ENCODE results near the gene BZW2.
A peak's percentile ranks its signal among the peaks of the same experiment; 100 is the strongest.
"Not testable (repeated sequence)": the region's sequence is repeated elsewhere in the genome, so short reads cannot be mapped to it uniquely, and the experiment has no call there.

Gene BZW2

DNA sequence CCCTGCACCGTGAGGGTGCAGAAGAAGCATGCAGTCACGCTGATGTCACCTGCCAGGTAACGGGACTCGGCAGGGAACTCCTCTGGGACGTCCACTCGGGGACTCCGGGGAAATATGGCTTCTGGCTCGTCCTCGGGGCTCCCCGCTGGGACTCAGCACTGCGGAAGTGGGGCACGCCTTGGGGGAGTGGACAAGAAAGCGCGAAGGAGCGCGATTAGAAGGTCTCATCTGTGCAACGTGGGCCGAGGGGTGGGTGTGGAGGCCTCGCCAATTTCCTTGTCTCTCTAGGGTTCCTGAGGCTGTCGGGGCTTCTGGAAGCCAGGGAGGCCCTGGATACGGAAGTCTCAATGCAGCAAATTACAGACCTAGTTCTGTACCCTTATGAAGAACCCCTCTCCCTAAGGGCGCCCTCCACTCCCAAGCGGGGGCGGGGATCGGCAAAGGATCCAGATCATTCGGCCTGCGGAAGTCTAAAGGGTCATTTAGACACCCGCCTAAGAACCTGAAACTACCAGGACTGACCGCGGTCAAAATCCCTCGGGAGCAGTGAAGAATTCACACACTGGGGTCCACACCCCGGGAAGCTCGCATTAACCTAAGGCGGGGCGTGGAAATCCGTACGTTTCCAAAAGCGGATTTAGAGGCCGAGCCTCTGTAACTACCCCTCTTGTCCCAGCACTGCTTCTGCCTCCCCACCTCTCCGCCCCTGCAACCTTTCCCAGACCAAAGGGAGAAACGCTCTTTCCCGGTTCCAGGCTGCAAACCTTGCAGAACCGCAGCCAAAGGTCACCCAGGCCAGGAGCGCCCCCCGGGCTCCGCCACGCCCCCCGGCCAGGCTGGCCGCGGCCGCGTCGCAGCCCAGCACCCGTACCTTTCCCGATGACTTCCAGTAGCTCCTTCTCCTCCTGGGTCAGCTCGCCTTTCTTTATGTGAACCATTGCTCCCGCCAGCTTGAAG is 1.1 kb upstream of the BZW2 start:
- DNase-seq (ENCODE audit: low read depth) = peak; percentile 39

DNA sequence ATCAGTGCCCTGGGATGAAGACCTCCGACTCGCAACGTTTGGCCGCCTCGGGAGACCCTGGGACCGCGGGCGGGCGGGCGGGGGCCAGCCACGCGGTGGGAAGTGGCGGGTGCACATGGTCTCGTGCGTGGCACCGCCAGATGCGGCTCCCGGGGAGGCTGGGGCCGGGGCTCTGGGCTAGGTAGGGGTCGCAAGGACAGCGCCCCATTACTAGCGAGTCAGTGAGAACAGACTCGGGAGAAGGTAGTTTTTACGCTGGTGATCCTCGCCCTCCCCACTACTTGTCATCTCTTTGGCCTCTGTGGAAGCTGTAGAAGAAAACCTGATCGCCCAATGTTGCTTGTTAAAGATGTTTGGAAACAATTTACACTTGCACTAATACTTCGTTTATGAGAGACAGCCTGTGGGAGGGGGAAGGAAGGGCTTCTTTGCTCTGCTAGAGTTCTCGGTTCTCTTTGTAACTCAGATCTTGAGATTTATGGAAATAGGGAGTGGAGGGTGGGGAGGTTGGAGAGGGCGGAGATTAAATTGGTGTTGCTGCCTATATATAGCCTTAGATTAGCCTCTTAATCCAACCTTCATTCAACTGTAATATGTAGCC is 591 bp downstream of the BZW2 start:
- DNase-seq (ENCODE audit: low read depth) = no peak

DNA sequence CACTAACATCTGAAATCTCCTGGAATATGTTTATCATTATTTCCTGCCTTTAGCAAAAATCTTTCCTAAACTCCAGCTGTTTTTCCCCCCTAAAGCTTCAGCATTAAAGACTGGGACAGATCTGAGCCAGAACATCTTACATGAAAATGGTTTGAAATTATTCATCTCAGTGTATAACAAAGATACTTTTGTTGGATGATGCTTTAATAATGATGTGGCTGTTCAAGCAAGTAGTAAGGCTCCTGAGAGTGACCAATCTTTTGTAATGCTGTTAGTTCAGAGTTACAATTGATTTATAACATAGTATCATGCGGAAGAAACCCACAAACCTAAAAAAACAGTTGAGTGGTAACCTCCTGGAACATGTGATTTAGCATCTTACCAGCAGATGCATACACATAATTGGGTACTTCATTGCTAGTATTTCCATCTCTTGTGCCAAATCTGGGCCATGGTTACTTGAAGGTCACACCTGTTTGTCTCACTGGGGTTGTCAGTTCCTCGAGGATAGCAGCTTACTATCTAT is 1.5 kb downstream of the BZW2 start:
- DNase-seq (ENCODE audit: low read depth) = no peak

DNA sequence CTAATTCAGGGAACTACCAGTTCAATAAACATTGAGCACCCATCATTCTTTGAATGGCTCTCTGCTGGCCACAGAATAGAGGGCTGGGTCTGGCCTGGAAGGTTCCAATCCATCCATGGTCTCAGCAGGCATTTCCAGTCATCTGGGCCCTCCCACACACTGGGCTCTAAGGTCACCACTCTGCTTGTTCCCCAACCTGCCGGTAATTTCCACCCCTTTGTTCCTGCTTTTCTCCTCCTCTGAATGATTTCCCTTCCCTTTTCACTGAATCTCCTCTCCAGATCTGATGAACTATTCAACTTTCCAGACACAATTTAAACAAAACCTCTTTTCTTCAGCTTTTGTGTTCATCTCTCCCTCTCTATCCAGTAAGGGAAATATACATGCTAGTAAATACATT is 2.6 kb downstream of the BZW2 start:
- no peak for DNase-seq (ENCODE audit: low read depth)

DNA sequence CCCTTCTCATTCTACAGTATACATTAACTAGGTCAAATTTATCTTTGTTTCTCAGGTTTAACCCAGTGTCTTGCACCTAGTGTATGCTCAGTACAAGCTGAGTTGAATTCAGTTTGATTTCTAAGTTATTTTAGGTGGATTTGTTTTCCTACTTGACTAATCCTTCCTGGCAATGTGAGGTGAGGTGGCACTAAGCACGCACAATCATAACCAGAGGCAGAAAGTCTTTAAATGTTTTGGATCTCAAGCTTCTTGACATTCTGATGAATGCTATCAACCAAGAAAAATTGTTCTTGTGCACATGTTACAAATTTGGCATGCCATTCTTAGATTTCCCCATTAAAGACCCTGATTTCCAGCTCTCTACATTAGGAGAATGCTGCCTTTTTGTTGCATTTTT is 3.2 kb downstream of the BZW2 start:
- no peak for DNase-seq (ENCODE audit: low read depth)

DNA sequence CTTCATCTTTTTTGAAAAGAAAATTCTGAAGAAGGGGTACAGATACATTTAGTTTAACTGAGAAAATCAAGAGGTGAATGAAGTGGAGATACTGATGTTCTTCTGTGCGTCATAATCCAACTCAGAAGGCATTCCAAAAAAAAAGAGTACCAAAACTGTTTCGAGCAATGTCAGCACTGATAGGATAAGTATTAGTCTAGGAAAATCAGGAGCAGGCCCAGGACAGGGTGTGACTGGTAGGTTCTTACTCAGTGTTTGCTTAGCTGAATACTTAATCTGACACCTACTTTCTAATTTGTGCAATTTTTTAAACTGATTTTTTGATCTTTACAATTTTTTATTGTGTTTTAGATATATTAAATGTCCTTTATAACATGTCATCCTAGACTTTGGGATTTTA is 4.3 kb downstream of the BZW2 start:
- no peak for DNase-seq (ENCODE audit: low read depth)

DNA sequence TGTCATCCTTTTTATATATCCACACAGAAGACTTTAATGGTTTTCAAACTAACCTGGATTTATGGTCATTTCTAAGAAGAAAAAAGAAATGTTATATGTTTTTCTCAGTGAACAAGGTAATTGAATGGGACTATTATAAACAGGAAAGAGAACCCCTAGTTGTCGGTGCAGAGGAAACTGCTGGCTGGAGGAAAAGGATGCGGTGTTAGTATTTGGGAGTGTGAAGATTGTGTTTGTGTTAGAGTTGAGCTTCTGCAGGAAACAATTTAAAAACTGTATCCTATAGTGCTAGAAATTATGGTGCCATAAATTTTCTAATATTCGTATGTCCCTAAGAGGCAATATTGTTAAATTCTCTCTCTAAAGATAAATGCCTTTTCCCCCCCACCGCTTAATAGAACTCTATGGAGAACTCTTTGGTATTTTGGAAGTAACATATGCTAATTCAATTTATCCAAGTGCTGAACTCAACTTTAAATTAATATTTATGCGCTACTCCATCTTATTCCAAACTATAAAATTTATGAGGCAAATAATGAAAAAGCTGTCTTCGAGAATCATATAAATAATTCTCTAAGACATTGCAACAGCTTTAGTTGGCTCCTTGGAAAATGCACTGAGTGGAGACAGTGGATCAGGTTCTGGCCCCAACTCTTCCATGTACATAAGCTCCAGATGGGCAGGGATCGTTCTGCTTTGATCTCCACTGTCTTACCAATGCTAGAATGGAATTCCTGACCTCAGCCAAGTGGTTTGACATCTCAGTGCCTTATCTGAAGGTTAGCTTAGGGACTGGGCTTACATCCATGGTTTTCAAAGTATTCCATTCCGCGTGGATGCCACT is 5.6 kb downstream of the BZW2 start:
- no peak for DNase-seq (ENCODE audit: low read depth)

DNA sequence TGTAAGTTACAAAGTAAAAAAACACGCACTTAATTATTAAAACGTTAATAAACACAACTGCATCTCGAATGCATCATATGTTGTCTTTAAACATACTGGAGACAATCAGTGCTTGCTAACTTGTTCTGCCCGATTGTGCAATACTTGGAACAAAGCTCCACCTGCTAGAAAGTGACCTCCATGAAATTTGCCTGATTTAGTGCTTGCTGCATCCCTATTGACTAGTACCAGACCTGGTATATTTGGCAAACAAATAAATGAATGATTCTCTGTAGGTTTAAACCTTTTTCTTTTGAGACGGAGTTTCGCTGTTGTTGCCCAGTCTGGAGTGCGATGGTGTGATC is 6.2 kb downstream of the BZW2 start:
- DNase-seq (ENCODE audit: low read depth) = no peak

DNA sequence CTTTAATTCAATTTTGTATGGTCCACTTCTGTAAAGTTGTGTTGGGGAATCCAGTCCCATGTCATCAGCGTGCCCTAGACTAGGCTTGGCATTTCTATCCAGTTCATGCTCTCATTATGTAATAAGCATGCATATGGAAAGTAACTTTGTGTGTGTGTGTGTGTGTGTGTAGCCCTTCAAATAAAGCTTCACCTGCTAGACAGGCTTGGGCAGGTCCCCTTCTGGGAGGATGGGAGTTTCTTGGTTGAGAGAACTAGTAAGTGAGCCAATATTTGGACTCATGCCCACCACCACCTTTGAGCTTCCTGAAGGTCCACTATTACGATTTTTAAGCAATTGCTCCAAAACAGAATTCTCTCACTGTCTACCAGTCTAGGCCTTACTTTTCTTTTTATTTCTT is 6.9 kb downstream of the BZW2 start:
- DNase-seq (ENCODE audit: low read depth) = no peak

DNA sequence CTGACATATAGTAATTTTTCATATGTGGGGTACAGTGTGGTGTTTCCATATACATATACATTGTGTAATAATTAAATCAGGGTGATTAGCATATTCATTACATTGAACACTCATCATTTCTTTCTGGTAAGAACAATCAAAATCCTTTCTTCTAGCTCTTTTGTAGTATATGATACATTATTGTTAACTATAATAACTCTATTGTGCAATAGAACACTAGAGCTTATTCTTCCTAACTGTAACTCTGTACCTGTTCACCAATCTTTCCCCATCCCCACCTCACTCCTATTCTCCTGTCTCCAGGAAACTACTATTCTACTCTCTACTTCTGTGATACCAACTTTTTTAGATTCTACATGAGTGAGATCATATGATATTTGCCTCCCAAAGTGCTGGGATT is 9.4 kb downstream of the BZW2 start:
- DNase-seq (ENCODE audit: low read depth) = no peak

DNA sequence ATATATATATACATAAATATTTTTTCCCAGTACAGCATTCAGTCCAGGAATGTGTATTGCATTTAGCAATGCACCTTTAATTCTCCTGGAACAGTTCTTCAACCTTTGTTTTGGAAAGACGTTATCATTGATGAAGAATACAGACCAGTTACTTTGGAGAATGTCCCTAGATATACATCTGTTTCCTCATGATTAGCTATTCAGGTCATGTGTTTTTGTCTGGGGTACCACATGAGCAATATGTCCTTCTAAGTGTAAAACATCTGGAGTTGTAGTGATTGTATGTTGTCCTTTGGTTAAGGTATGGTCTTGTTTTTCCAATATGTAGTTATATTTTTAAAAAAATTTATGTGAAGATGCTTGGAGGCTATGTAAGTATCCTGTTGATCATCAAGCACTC is 10.2 kb downstream of the BZW2 start:
- no peak for DNase-seq (ENCODE audit: low read depth)

DNA sequence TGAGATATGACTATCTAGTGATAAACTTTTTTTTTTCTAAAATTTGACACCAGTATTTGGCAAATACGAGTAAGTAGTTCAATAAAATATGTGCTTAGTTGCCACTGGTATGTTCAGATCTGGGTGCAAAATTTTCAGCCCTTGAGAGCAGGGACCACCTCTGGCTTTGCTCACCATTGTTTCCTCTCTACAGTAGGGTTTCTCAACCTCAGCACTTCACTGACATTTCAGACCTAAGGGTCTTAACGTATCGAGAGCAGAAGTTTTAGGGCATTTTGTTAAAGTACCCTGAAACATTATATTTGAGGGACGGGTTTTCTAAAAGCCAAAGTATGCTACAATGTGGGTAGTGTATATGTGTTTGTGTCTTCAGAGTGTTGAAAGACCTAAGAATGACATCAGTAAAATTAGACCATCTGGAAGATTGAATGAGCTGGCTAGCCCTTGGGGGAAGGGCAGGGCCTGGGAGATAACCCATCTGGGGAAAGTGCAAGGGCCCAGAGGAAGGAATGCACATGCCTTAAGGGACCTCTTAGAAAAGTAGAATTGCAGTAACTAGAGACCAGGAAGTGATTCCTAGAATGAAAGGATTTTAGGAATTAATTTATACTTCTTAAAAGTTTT is 11.8 kb downstream of the BZW2 start:
- DNase-seq (ENCODE audit: low read depth) = no peak

DNA sequence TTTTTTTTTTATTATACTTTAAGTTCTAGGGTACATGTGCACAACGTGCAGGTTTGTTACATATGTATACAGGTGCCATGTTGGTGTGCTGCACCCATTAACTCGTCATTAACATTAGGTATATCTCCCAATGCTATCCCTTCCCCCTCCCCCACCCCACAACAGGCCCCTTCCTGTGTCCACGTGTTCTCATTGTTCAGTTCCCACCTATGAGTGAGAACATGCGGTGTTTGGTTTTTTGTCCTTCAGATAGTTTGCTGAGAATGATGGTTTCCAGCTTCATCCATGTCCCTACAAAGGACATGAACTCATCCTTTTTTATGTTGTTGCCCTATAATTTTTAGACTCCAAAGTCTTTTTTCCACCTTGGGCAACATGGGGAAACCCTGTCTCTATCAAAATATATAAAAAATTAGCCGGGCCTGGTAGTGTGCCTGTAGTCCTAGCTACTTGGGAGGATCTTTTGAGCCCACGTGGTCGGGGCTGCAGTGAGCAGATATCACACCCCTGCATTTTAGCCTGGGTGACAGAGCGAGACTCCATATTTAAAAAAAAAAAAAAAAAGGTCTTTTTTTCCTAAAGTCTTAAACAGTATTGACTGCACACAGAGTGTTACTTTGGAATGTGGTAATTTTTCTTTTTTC is 14.0 kb downstream of the BZW2 start:
- not testable (repeated sequence) for DNase-seq (ENCODE audit: low read depth)

DNA sequence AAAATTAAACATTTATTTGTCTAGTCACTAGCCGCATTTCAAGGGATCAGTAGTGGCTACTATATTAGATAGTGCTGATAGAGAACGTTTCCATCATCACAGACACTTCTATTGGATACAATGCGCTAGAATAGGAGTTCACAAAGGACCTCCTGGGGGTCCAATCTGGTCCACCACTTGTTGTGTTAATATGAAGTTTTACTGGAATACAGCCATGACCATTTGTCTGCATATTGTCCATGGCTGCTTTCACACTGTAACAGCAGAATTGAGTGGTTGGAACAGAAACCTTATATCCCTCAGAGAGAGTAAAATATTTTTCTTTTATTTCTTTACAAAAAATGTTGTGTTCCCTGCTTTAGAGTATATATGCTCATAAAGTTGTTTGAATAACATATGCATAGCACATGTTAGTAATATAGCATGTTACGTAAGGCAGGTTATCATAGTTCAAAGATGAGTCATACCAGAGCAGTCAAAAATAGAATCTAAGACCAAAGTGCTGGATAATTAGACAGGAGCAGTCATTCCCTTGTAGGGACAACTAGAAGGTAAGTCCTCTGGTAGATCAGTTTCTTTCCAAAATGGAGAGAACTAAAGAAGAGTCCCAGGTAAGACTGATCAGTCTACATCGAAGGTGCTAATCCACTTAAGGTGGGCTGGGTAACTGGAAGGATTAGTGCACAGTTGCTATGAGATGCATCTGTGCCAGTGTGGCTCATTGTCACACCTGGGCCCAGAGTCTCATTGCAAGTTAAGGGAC is 14.9 kb downstream of the BZW2 start:
- DNase-seq (ENCODE audit: low read depth) = no peak

DNA sequence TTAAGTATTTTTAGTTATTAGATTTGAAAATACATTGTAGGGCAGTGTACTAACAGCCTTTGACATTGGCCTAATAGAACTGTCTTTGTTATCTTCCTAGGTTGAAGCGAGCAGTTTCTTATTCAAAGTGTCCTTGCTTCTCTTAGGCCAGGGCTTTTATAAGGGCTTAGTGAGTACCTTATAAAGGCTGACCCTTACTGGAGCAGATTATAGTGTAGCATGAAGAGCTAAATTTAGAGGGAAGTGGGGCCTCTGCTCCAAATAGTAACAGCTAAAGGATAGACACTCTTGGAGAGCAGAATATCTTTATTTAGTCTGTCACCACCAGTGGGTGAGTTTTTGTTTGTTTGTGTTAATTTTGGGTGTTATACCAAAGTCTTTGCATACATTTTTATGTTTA is 15.9 kb downstream of the BZW2 start:
- DNase-seq (ENCODE audit: low read depth) = no peak

DNA sequence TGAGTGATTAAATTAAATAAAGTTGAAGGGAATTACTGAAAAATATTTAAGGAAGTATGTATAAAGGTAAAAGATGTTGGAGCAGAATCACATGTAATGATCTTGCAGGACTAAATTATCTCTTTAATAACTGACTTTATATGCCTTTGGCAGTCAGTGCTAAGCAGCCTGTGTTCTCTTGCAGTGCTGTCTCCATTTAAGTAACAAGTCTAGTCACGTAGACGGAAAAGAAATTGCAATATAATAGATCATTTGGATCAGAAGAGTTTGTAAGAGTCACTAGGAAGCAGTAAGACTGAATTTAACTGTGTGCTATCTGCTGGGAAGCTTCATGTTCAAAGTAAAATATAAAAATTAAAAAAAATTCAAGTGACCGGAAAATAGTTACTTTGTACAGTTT is 21.4 kb downstream of the BZW2 start:
- no peak for DNase-seq (ENCODE audit: low read depth)

DNA sequence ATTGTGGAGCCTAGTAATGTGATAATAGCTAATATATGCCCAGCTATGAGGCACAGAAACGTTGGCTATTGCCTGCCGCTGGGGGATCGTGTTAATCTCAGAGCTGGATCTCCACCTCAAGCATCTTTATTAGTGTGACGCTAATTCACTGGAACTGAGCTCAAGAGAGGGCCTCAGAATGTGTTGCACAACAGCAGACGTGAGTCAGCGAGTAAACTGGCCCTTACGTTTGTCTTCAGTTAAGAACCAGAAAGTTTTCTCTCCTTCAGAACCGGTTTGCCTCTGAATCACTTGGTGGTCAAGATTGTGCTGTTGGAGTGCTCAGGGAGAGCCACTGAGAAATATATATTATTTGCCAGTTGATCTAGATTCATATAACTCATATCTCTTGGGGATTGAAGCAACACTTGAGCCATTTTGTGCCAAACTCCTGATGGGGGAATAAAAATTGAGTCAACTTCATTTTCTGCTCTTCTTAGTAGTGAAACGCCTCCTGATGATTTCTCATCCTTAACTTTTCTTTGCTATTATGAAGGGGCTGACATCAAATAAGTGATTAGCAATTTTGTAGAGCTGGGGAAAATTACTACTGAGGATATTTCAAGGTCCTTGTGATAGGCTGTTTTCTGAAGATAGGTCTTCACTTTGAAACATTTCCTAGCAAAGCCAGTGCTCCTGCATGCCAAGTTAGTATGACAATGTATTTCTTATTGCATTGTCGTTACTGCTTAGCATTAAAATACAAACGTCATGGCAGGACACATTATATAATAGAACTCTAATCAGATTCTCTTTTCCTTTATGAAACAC is 22.3 kb downstream of the BZW2 start:
- no peak for DNase-seq (ENCODE audit: low read depth)

DNA sequence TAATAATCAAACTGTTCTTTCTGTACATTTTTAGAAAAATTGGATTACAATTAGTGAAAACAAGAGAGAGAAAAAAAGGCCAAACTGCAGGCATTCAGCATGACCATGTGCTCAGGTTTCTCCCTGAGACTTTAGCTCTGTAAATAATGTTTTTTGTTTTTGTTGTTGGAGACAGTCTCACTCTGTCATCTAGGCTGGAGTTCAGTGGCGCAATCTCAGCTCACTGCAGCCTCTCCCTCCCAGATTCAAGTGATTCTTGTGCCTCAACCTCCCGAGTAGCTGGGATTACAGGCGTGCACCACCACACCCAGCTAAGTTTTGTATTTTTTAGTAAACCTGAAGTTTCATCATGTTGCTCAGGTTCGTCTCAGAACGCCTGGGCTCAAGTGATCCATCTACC is 23.0 kb downstream of the BZW2 start:
- DNase-seq (ENCODE audit: low read depth) = no peak

DNA sequence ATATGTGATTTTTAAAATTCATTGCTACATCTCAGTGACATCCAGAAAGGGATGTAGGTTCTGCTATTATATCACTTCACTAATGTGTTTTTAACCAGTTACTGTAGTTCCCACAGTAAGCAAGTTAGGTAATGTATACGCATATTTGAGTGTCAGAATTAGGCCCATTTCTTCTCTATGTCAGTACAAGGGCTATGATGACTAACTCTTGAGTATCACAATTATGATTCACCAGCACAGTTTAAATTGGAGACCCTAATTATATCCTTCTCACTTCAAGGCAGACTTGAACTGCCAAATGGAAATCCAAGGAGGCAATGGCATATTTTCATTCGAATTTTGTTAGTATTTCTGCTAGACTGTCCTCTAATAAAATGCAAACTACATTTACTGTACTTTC is 23.6 kb downstream of the BZW2 start:
- DNase-seq (ENCODE audit: low read depth) = no peak

DNA sequence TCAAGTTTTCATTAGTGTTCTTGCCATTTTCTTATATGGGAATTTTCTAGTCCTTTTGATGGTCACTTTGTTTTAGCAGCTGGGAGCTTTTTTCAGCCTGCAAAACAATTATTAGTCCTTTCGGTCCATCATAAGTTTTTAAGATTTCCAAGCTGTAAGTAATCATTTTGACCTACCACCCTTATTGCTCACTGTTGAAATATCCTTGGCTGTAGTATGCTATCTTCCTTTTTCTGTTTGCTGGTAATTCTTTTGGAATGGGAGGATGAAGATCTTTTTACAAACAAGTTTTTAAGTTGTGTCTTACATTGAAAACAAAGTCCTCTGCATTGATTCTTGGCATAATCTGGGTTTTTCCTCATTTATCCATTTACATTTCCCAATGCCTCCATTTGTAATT is 24.0 kb downstream of the BZW2 start:
- no peak for DNase-seq (ENCODE audit: low read depth)
